HCT116 (cell line): Measurements from ENCODE around the gene CNTN4.

Experiments used
- EZH2phosphoT487 ChIP-seq: fragments of 200-600 bp; IDR thresholded peaks from 2 replicates; pipeline ENCODE4 v1.6.1; 2018; ENCODE audit warnings: antibody characterized with exemption, borderline replicate concordance
- POLR2AphosphoS5 ChIP-seq: IDR thresholded peaks from 2 replicates; pipeline ENCODE4 v1.6.1; 2011; ENCODE audit warnings: mild to moderate bottlenecking, low read depth, low read length, moderate library complexity
- TCF7L2 ChIP-seq: IDR thresholded peaks from 2 replicates; pipeline ENCODE4 v1.7.0; 2011; ENCODE audit warnings: borderline replicate concordance, inconsistent platforms; ENCODE audit not compliant: insufficient read depth, insufficient read length; ENCODE audit errors: extremely low read depth
- YY1 ChIP-seq: IDR thresholded peaks from 2 replicates; pipeline ENCODE4 v1.6.1; 2011; ENCODE audit warnings: low read length, low read depth, moderate library complexity, mild to moderate bottlenecking; ENCODE audit not compliant: insufficient replicate concordance; ENCODE audit errors: extremely low read depth
- TF ChIP-seq, protein P1 (sequence below), 3 experiments: fragments of 200-600 bp in 1 of 3; sonication (generic) in 1 of 3; IDR thresholded peaks in 2 of 3; conservative IDR thresholded peaks in 1 of 3; 2 replicates each; pipeline ENCODE4 v1.5.1; 2012 to 2017; ENCODE audit warnings: low read depth in 2 of 3, low read length in 2 of 3, antibody characterized with exemption in 1 of 3, borderline replicate concordance in 1 of 3, control low read depth in 1 of 3, mild to moderate bottlenecking in 1 of 3, mixed read lengths in 1 of 3, mixed run types in 1 of 3, moderate library complexity in 1 of 3; ENCODE audit not compliant: insufficient read depth in 1 of 3
- TF ChIP-seq, protein P2 (sequence below): IDR thresholded peaks from 2 replicates; pipeline ENCODE4 v1.6.1; 2012
- TF ChIP-seq, protein P3 (sequence below): IDR thresholded peaks from 2 replicates; pipeline ENCODE4 v1.6.1; 2012

DNA sequence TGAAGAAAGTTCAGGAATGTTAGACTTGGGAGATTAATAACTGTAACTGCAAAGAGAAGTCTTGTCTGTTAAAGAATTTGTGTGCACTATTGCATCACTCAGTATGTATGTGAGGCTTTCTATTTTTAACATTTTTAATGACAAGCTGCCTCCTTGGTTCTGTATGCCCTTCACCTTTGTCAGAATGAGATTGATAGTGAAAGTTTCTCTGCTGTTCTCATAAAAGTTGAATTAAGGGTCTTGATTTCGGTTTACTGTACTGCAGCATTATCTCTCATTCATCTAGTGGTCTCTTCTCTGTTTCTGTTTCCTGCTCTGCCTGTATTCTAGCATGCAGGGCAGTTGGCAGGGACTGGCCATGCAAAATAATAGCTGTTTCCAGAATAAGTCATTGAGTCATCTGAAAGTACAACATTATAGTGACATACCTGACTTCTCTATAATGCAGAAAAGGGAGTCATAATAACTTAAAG, 556.6 kb downstream of the CNTN4 start:
- TF ChIP-seq, protein P1, sequence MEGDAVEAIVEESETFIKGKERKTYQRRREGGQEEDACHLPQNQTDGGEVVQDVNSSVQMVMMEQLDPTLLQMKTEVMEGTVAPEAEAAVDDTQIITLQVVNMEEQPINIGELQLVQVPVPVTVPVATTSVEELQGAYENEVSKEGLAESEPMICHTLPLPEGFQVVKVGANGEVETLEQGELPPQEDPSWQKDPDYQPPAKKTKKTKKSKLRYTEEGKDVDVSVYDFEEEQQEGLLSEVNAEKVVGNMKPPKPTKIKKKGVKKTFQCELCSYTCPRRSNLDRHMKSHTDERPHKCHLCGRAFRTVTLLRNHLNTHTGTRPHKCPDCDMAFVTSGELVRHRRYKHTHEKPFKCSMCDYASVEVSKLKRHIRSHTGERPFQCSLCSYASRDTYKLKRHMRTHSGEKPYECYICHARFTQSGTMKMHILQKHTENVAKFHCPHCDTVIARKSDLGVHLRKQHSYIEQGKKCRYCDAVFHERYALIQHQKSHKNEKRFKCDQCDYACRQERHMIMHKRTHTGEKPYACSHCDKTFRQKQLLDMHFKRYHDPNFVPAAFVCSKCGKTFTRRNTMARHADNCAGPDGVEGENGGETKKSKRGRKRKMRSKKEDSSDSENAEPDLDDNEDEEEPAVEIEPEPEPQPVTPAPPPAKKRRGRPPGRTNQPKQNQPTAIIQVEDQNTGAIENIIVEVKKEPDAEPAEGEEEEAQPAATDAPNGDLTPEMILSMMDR (IDR thresholded peaks at IDR 0.05 in 2 of 3, conservative IDR thresholded peaks at IDR 0.05 in 1 of 3; ENCODE audit: borderline replicate concordance in 1 of 3, insufficient read depth in 1 of 3, low read depth in 2 of 3, low read length in 2 of 3) = no peak
- TF ChIP-seq, protein P2, sequence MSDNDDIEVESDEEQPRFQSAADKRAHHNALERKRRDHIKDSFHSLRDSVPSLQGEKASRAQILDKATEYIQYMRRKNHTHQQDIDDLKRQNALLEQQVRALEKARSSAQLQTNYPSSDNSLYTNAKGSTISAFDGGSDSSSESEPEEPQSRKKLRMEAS = no peak
- no peak for TF ChIP-seq POLR2AphosphoS5
- TF ChIP-seq TCF7L2 = no peak
- no peak for TF ChIP-seq YY1
- TF ChIP-seq, protein P3, sequence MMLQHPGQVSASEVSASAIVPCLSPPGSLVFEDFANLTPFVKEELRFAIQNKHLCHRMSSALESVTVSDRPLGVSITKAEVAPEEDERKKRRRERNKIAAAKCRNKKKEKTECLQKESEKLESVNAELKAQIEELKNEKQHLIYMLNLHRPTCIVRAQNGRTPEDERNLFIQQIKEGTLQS = no peak
- no peak for TF ChIP-seq EZH2phosphoT487
